Sigmoid colon (tissue), 4 donors: Measurements from ENCODE around the gene ACOT7.

Experiments used
- POLR2A ChIP-seq, 2 donors: fragments of 450-650 bp; IDR thresholded peaks; one replicate each; pipeline ENCODE4 v1.6.1; 2016; ENCODE audit warnings: antibody characterized with exemption in 2 of 2, mild to moderate bottlenecking in 2 of 2, moderate library complexity in 2 of 2
- POLR2AphosphoS5 ChIP-seq, 4 donors: sonication (generic); formaldehyde crosslinking; IDR thresholded peaks; one replicate each; pipeline ENCODE4 v1.6.1; 2017; ENCODE audit warnings: antibody characterized with exemption in 4 of 4
- TF ChIP-seq, protein P1 (sequence below), 4 experiments: fragments of 450-650 bp in 3 of 4; fragments of 200-600 bp in 1 of 4; IDR thresholded peaks; one replicate each; pipeline ENCODE4 v1.5.1; 2016 to 2019; ENCODE audit warnings: antibody characterized with exemption in 4 of 4, mild to moderate bottlenecking in 3 of 4, moderate library complexity in 2 of 4

DNA sequence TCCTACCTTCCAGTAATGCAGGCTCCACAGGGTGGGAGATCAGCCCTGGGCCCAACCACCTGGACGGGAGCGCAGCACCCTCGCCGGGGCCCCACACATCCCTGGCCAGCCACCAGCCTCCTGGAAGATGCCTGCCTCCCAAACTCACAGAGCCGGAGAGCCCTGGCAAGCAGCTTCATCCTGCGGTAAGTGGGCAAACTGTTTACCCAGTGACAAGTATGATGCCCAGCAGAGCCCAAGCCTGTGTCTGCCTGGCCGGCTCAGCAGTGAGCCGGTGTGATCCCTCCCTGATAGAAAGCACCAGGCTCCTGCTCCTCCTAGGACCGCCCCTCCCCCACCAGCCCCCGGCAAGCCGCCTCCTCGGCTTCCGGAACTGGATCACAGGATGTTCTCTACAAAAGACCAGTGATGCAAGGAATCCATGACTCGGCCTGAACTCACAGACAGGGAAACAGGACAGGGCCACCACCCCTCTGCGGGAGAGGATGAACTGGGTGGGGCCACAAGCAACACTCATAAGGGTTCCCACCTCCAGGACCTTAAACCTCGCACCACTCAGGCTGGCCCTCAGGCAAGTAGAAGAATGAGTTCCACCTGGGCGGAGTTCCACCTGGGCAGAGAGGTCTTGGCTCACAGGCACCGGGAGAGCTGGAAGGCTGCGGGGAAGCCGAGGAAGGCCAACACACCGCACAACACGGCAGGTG lies 7.9 kb downstream of the ACOT7 start:
- TF ChIP-seq, protein P1, sequence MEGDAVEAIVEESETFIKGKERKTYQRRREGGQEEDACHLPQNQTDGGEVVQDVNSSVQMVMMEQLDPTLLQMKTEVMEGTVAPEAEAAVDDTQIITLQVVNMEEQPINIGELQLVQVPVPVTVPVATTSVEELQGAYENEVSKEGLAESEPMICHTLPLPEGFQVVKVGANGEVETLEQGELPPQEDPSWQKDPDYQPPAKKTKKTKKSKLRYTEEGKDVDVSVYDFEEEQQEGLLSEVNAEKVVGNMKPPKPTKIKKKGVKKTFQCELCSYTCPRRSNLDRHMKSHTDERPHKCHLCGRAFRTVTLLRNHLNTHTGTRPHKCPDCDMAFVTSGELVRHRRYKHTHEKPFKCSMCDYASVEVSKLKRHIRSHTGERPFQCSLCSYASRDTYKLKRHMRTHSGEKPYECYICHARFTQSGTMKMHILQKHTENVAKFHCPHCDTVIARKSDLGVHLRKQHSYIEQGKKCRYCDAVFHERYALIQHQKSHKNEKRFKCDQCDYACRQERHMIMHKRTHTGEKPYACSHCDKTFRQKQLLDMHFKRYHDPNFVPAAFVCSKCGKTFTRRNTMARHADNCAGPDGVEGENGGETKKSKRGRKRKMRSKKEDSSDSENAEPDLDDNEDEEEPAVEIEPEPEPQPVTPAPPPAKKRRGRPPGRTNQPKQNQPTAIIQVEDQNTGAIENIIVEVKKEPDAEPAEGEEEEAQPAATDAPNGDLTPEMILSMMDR (IDR thresholded peaks at IDR 0.05), result no peak
- TF ChIP-seq POLR2A (IDR thresholded peaks at IDR 0.05), result no peak
- TF ChIP-seq POLR2AphosphoS5 (IDR thresholded peaks at IDR 0.05), result peak in 3 of 4 donors; percentile 63 to 85 (median 73)
